Common myeloid progenitor, CD34-positive (primary cell): ENCODE measurements around the gene CFAP57.
"Not testable (repeated sequence)": the region's sequence is repeated elsewhere in the genome, so short reads cannot be mapped to it uniquely, and the experiment has no call there.

Experiments
- CTCF ChIA-PET: fragments of 350-600 bp; sonication (Branson Sonifier 250); formaldehyde crosslinking; loops from one replicate; lab custom pipeline; 2021; ENCODE audit warnings: antibody characterized with exemption; lab: Charles Lee
- POLR2A ChIA-PET: fragments of 350-600 bp; sonication (Branson Sonifier 250); formaldehyde crosslinking; loops from one replicate; lab custom pipeline; 2021; ENCODE audit warnings: antibody characterized with exemption; lab: Charles Lee
- DNase-seq, 3 donors: peaks; one replicate each; pipeline versions ENCODE4 v3.0.0 to v3.0.0-alpha.2; 2013
- H3K27ac ChIP-seq, 2 experiments: 1 replicate in 1 of 2; 2 replicates in 1 of 2; pipeline ENCODE4 v1.7.0; 2013; ENCODE audit warnings: inconsistent platforms in 2 of 2, low read length in 2 of 2, mild to moderate bottlenecking in 2 of 2, low read depth in 1 of 2, moderate library complexity in 1 of 2; ENCODE audit not compliant: severe bottlenecking in 2 of 2, insufficient read depth in 1 of 2, poor library complexity in 1 of 2
- H3K27me3 ChIP-seq, 5 experiments: replicated peaks in 2 of 5; 1 replicate in 3 of 5; 2 replicates in 2 of 5; pipeline versions ENCODE4 v1.6.1 to v1.7.0; 2013; ENCODE audit warnings: low read length in 4 of 5, mild to moderate bottlenecking in 2 of 5, moderate library complexity in 2 of 5, inconsistent platforms in 1 of 5; ENCODE audit not compliant: insufficient read depth in 5 of 5, control insufficient read depth in 4 of 5
- H3K36me3 ChIP-seq, 4 experiments: 1 replicate in 2 of 4; 2 replicates in 2 of 4; pipeline versions ENCODE4 v1.6.1 to v1.7.0; 2013; ENCODE audit warnings: low read length in 3 of 4, control low read depth in 1 of 4, mild to moderate bottlenecking in 1 of 4; ENCODE audit not compliant: control insufficient read depth in 4 of 4, insufficient read depth in 4 of 4
- H3K4me1 ChIP-seq, 4 experiments: 1 replicate in 3 of 4; 2 replicates in 1 of 4; pipeline versions ENCODE4 v1.6.1 to v1.7.1; 2013; ENCODE audit warnings: low read length in 3 of 4, mild to moderate bottlenecking in 3 of 4, control low read depth in 1 of 4, inconsistent platforms in 1 of 4, moderate library complexity in 1 of 4; ENCODE audit not compliant: control insufficient read depth in 4 of 4, insufficient read depth in 4 of 4; ENCODE audit errors: control extremely low read depth in 1 of 4
- H3K4me3 ChIP-seq, 7 experiments: 1 replicate in 4 of 7; 2 replicates in 3 of 7; pipeline versions ENCODE4 v1.5.1 to v1.7.0; 2013; ENCODE audit warnings: mild to moderate bottlenecking in 7 of 7, low read length in 6 of 7, moderate library complexity in 6 of 7, inconsistent platforms in 2 of 7, low read depth in 2 of 7, control low read depth in 1 of 7; ENCODE audit not compliant: insufficient read depth in 4 of 7, control insufficient read depth in 1 of 7; ENCODE audit errors: extremely low read depth in 1 of 7
- H3K9me3 ChIP-seq, 5 experiments: 1 replicate in 4 of 5; 2 replicates in 1 of 5; pipeline versions ENCODE4 v1.6.1 to v1.7.1; 2013; ENCODE audit warnings: low read length in 4 of 5, mild to moderate bottlenecking in 2 of 5, inconsistent platforms in 1 of 5, low read depth in 1 of 5, moderate library complexity in 1 of 5; ENCODE audit not compliant: control insufficient read depth in 4 of 5, insufficient read depth in 2 of 5; ENCODE audit errors: control extremely low read depth in 1 of 5
- WGBS: methylation state at CpG from one replicate; pipeline ENCODE4 v1.1.5; 2013; ENCODE audit not compliant: insufficient coverage; 5-methylcytosine and 5-hydroxymethylcytosine counted together

CFAP57 gene

GRCh38 chr1:43135857-43136781, 36.0 kb upstream of the CFAP57 start:
- POLR2A ChIA-PET, result no interaction called here
- no peak overlapping the region for H3K27ac ChIP-seq
- no peak for DNase-seq
- peaks cover 0 to 13% (median 4%) of the 10 kb centered on the region in 5 experiments for H3K9me3 ChIP-seq
- no peaks in the 10 kb centered on the region for H3K27me3 ChIP-seq
- H3K4me1 ChIP-seq, result no peaks in the 10 kb centered on the region
- CTCF ChIA-PET, result no interaction called here
- 100% methylated on average over 5 of the region's 9 CpGs for WGBS
- no peak overlapping the region for H3K4me3 ChIP-seq
- no peaks in the 10 kb centered on the region for H3K36me3 ChIP-seq

GRCh38 chr1:43137445-43138052, 34.6 kb upstream of the CFAP57 start:
- H3K4me3 ChIP-seq, result no peak overlapping the region
- H3K36me3 ChIP-seq, result no peaks in the 10 kb centered on the region
- WGBS, result 94% methylated on average over 3 of the region's 7 CpGs
- no peaks in the 10 kb centered on the region for H3K4me1 ChIP-seq
- no peak for DNase-seq
- no peaks in the 10 kb centered on the region for H3K27me3 ChIP-seq
- H3K9me3 ChIP-seq, result peaks cover 0 to 13% (median 4%) of the 10 kb centered on the region in 5 experiments
- CTCF ChIA-PET, result interaction anchor here (1.0 kb wide), 1 partner anchor 64 kb away, joined by 3 read pairs; no protein-coding TSS in a partner anchor
- POLR2A ChIA-PET, result no interaction called here
- no peak overlapping the region for H3K27ac ChIP-seq

- Histone ChIP-seq H3K9me3 (peaks cover 0 to 13% (median 4%) of the 10 kb centered on the region in 5 experiments), H3K27me3 (peaks cover 0 to 10% (median 2%) of the 10 kb centered on the region in 5 experiments)
- WGBS, result 97% methylated on average over 7 of the region's 8 CpGs
- DNase-seq, H3K27ac ChIP-seq, H3K4me3 ChIP-seq, POLR2A ChIA-PET, H3K4me1 ChIP-seq, CTCF ChIA-PET, H3K36me3 ChIP-seq: not testable (repeated sequence)
Measured at GRCh38 chr1:43139295-43139694, 32.8 kb upstream of the CFAP57 start.

- Histone ChIP-seq H3K27me3 (peaks cover 0 to 17% (median 2%) of the 10 kb centered on the region in 5 experiments), H3K36me3 (no peaks in the 10 kb centered on the region), H3K27ac (no peak overlapping the region), H3K4me3 (no peak overlapping the region), H3K4me1 (no peaks in the 10 kb centered on the region), H3K9me3 (peaks cover 0 to 13% (median 3%) of the 10 kb centered on the region in 5 experiments)
- POLR2A ChIA-PET, result no interaction called here
- CTCF ChIA-PET, result no interaction called here
- no peak for DNase-seq
Measured at GRCh38 chr1:43140010-43140409, 32.1 kb upstream of the CFAP57 start.

GRCh38 chr1:43140583-43140982, 31.5 kb upstream of the CFAP57 start:
- WGBS, result 100% methylated on average over 3 of the region's 4 CpGs
- Histone ChIP-seq H3K27ac (no peak overlapping the region), H3K27me3 (peaks cover 0 to 22% (median 4%) of the 10 kb centered on the region in 5 experiments), H3K4me3 (no peak overlapping the region), H3K9me3 (peaks cover 0 to 13% (median 1%) of the 10 kb centered on the region in 5 experiments), H3K4me1 (no peaks in the 10 kb centered on the region), H3K36me3 (no peaks in the 10 kb centered on the region)
- CTCF ChIA-PET, result no interaction called here
- no peak for DNase-seq
- POLR2A ChIA-PET, result no interaction called here

- ChIA-PET CTCF (interaction anchor here (1.3 kb wide), 1 partner anchor 70 kb away, joined by 4 read pairs; no protein-coding TSS in a partner anchor), POLR2A (no interaction called here)
- Histone ChIP-seq H3K36me3 (no peaks in the 10 kb centered on the region), H3K4me1 (peaks cover 0 to 13% (median 9%) of the 10 kb centered on the region in 4 experiments), H3K4me3 (no peak overlapping the region), H3K27me3 (peaks cover 4 to 44% (median 10%) of the 10 kb centered on the region in 5 experiments), H3K9me3 (peaks cover 0 to 13% (median 1%) of the 10 kb centered on the region in 5 experiments), H3K27ac (no peak overlapping the region)
- DNase-seq, result peak in 2 of 3 donors; percentile 8 to 13
- 43% methylated on average over 7 of the region's 7 CpGs for WGBS
Measured at GRCh38 chr1:43143441-43143888, 28.7 kb upstream of the CFAP57 start.

GRCh38 chr1:43144237-43144636, 27.9 kb upstream of the CFAP57 start:
- CTCF ChIA-PET, result interaction anchor here (0.6 kb wide), 1 partner anchor 236 kb away, joined by 3 read pairs; no protein-coding TSS in a partner anchor
- DNase-seq, result no peak
- H3K4me3 ChIP-seq, result no peak overlapping the region

More at GRCh38 chr1:43144237-43144636, 27.9 kb upstream of the CFAP57 start:
- Histone ChIP-seq H3K27me3 (peaks cover 4 to 52% (median 17%) of the 10 kb centered on the region in 5 experiments), H3K9me3 (peaks cover 0 to 13% (median 0%) of the 10 kb centered on the region in 5 experiments), H3K27ac (no peak overlapping the region), H3K36me3 (no peaks in the 10 kb centered on the region), H3K4me1 (peaks cover 0 to 13% (median 9%) of the 10 kb centered on the region in 4 experiments)
- POLR2A ChIA-PET, result no interaction called here
